Smooth muscle cell (in vitro differentiated cells): ENCODE results near the gene RMI2. TPM values are rescaled to one million over a fixed set of nuclear protein-coding genes. Genes with fewer than 3 reads are reported as not detected.
A peak's percentile ranks its signal among the peaks of the same experiment; 100 is the strongest.

Source experiments
- DNase-seq: peaks from one replicate; lab custom pipeline; 2025; ENCODE audit not compliant: unreplicated experiment; lab: John Stamatoyannopoulos, UW
- H2AFZ ChIP-seq: fragments of 200-600 bp; sonication (generic); 2 replicates; pipeline ENCODE4 v1.6.0; 2016; ENCODE audit warnings: antibody characterized with exemption, low read depth, mild to moderate bottlenecking
- H3F3A ChIP-seq: fragments of 200-600 bp; sonication (generic); 2 replicates; pipeline ENCODE4 v1.6.0; 2017; ENCODE audit warnings: antibody characterized with exemption, low read depth
- H3K27ac ChIP-seq: fragments of 200-600 bp; sonication (generic); 2 replicates; pipeline ENCODE4 v1.5.1; 2016; ENCODE audit warnings: low read depth, mild to moderate bottlenecking
- H3K27me3 ChIP-seq: fragments of 200-600 bp; sonication (generic); 2 replicates; pipeline ENCODE4 v1.6.1; 2016; ENCODE audit warnings: low read depth, mild to moderate bottlenecking
- H3K36me3 ChIP-seq: fragments of 200-600 bp; sonication (generic); 2 replicates; pipeline ENCODE4 v1.5.1; 2016; ENCODE audit warnings: low read depth
- H3K4me1 ChIP-seq: fragments of 200-600 bp; sonication (generic); 2 replicates; pipeline ENCODE4 v1.5.1; 2016; ENCODE audit warnings: low read depth
- H3K4me2 ChIP-seq: fragments of 200-600 bp; sonication (generic); 2 replicates; pipeline ENCODE4 v1.6.0; 2016; ENCODE audit warnings: mild to moderate bottlenecking
- H3K4me3 ChIP-seq: fragments of 200-600 bp; sonication (generic); 2 replicates; pipeline ENCODE4 v1.5.1; 2016; ENCODE audit warnings: mild to moderate bottlenecking
- H3K79me2 ChIP-seq: fragments of 200-600 bp; sonication (generic); 2 replicates; pipeline ENCODE4 v1.6.0; 2016; ENCODE audit warnings: low read depth, mild to moderate bottlenecking
- H3K9ac ChIP-seq: fragments of 200-600 bp; sonication (generic); 2 replicates; pipeline ENCODE4 v1.6.0; 2016; ENCODE audit warnings: low read depth
- H3K9me3 ChIP-seq: fragments of 200-600 bp; sonication (generic); replicated peaks from 2 replicates; pipeline ENCODE4 v1.5.1; 2016; ENCODE audit warnings: low read depth
- H4K20me1 ChIP-seq: fragments of 200-600 bp; sonication (generic); 2 replicates; pipeline ENCODE4 v1.6.0; 2016; ENCODE audit warnings: low read depth
- CTCF ChIP-seq: fragments of 200-600 bp; sonication (generic); IDR thresholded peaks from 2 replicates; pipeline ENCODE4 v1.5.1; 2017; ENCODE audit warnings: borderline replicate concordance, mild to moderate bottlenecking, antibody characterized with exemption; ENCODE audit not compliant: insufficient read depth, poor library complexity, severe bottlenecking
- WGBS: methylation state at CpG from one replicate; pipeline ENCODE4 v1.1.7; 2016; ENCODE audit warnings: low lambda C conversion rate; 5-methylcytosine and 5-hydroxymethylcytosine counted together
- polyA plus RNA-seq: library from polyadenylated mRNA; unstranded; fragments of >200 nt; fragmentation: Nextera tagmentation; extraction: Ambion mirVana; gene quantifications from 2 replicates; pipeline ENCODE4 v1.2.1, GENCODE V29; 2016
- total RNA-seq: library from RNA; depleted of rRNA; stranded (reverse); fragments of >200 nt; gene quantifications from 2 replicates; pipeline ENCODE4 v1.2.3, GENCODE V29; 2014

The RMI2 gene
- total and polyA plus RNA-seq, 2 experiments from 2014 or later, result 6.1 to 11.3 TPM

- 48% methylated on average over 11 of the region's 11 CpGs for WGBS
- Histone ChIP-seq H3K27ac (no peak overlapping the region), H3K79me2 (peaks cover 8% of the 10 kb centered on the region), H3K4me2 (peak overlapping the region; percentile 12), H4K20me1 (no peaks in the 10 kb centered on the region), H3K9me3 (no peaks in the 10 kb centered on the region), H3F3A (peaks cover 14% of the 10 kb centered on the region), H3K4me1 (no peaks in the 10 kb centered on the region), H2AFZ (no peak overlapping the region), H3K27me3 (no peaks in the 10 kb centered on the region), H3K4me3 (no peak overlapping the region), H3K9ac (no peak overlapping the region), H3K36me3 (no peaks in the 10 kb centered on the region)
- DNase-seq, result no peak
- TF ChIP-seq CTCF, result no peak
Measured at GRCh38 chr16:11354733-11355574, 9.7 kb downstream of the RMI2 start.

- Histone ChIP-seq H3F3A (peaks cover 11% of the 10 kb centered on the region), H3K4me1 (no peaks in the 10 kb centered on the region), H3K36me3 (no peaks in the 10 kb centered on the region), H3K9me3 (no peaks in the 10 kb centered on the region), H3K4me2 (no peak overlapping the region), H3K27me3 (no peaks in the 10 kb centered on the region), H2AFZ (no peak overlapping the region), H3K9ac (no peak overlapping the region), H3K79me2 (peaks cover 8% of the 10 kb centered on the region), H3K27ac (no peak overlapping the region), H3K4me3 (no peak overlapping the region), H4K20me1 (no peaks in the 10 kb centered on the region)
- no peak for TF ChIP-seq CTCF
- DNase-seq, result no peak
- 68% methylated on average over 8 of the region's 8 CpGs for WGBS
Measured at GRCh38 chr16:11355862-11356261, 10.6 kb downstream of the RMI2 start.

GRCh38 chr16:11356573-11357331, 11.5 kb downstream of the RMI2 start:
- H3K4me1 ChIP-seq, result no peaks in the 10 kb centered on the region
- H2AFZ ChIP-seq, result no peak overlapping the region
- no peak overlapping the region for H3K9ac ChIP-seq
- no peaks in the 10 kb centered on the region for H3K27me3 ChIP-seq
- WGBS, result 51% methylated on average over 15 of the region's 15 CpGs
- peak; percentile 40 for DNase-seq
- TF ChIP-seq CTCF, result peak; percentile 72
- H3K36me3 ChIP-seq, result no peaks in the 10 kb centered on the region
- H3K79me2 ChIP-seq, result peaks cover 8% of the 10 kb centered on the region
- no peak overlapping the region for H3K4me2 ChIP-seq
- H3K27ac ChIP-seq, result peak overlapping the region; percentile 10
- H3K4me3 ChIP-seq, result no peak overlapping the region
- H4K20me1 ChIP-seq, result no peaks in the 10 kb centered on the region
- peaks cover 5% of the 10 kb centered on the region for H3F3A ChIP-seq
- no peaks in the 10 kb centered on the region for H3K9me3 ChIP-seq
